ENCODE data around the gene BANP. TPM values are rescaled to one million over a fixed set of nuclear protein-coding genes. Genes with fewer than 3 reads are reported as not detected.
"Not testable (repeated sequence)": the region's sequence is repeated elsewhere in the genome, so short reads cannot be mapped to it uniquely, and the experiment has no call there.

Gene BANP
- total RNA-seq, 1 experiment from 2014 or later, result 24.9 TPM

DNA sequence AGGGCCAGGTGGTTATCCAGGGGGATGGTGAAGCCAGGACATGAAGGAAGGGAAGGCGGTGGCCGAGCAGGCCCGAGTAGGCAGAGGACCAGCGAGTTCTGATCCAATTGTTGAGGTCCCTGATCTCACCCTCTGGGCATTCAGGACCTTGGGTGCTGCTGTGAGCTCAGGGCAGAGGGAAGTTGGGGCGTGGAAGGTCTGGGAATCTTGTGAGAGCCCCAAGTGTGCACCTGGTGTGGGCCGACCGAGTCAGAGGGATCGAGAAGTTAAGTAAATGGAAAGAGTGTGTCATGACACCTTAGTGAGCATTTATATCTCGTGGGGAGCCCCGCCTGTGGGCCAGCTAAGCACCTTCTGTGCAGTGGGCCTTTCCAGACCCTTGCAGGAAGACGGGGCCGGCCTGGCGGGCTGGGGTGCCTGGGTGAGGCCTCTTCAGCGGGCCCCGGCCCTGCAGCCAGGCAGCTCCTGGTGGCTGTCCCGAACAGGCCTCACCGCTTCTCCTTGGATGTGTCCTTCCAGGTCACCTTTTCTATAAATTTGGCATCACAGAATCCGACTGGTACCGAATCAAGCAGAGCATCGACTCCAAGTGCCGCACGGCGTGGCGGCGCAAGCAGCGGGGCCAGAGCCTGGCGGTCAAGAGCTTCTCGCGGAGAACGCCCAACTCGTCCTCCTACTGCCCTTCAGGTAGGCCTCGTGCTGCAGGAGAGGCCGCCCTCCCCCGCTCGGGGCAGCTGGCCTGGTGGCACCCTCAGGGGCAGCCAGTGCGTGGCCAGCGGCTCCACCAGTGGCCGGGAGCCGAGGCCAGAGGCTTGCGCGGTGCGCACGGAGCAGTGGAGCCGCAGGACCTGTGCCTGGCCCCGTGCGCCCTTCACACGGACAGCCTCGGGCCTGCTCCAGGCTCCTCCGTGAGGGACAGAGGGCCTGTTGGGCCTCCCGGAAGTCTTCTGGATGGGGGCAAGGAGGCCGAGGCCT is 76.0 kb downstream of the BANP start:
- DNase-seq (ENCODE audit: low read depth), result no peak

DNA sequence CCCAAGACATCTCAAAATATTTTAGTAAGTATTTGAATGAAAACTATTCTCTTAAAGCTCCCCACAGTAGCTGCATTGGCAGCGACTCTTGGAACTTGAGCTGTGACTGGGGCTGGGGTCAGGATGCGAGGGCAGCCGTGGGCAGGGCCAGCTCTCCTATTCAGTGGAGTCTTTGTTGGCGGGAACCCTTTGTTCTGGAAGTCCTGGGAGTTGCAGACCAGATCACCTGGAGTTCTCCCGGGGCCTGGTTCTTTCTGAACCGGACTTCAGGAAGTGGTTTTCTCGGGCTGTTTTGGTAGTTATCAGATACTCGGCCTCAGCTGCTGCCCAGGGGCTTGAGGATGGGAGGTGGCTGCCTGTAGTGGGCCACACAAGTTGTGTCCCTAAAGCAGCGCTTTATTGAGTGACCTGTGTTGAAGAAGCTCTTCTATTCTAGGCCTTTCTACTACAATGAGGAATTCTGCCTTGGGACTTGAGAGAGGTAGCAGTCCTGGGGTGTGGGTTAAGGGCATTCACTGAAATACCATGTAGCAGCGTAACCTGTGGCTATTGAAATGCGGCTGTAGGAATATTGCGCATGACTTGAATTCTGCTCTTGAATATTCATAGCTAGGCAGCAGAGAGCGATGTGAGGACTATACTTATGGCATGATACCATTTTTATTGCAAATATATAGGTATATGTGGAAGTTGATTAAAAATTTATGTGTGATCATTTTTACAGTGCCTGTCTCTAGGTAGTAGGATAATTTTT is 77.1 kb downstream of the BANP start:
- not testable (repeated sequence) for DNase-seq (ENCODE audit: low read depth)

DNA sequence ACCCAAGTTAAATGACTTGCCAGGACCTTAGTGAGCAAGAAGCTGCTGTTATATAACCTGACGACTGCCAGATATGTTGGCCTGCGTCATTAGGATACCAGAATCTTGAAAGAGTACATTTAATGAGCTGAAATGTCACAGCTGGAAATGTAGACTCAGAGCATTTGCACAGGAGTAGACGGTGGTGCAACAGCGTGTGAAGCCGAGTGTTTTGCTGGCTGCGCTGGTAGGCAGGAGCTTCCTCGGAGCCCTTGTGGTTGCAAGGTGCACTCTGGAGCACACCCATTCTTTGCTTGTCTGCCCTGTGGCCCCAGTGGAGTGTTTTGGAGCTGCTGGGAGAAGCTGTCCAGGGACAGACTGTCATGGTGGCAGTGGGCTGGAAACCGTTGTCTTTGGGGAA is 79.3 kb downstream of the BANP start:
- no peak for DNase-seq (ENCODE audit: low read depth)

DNA sequence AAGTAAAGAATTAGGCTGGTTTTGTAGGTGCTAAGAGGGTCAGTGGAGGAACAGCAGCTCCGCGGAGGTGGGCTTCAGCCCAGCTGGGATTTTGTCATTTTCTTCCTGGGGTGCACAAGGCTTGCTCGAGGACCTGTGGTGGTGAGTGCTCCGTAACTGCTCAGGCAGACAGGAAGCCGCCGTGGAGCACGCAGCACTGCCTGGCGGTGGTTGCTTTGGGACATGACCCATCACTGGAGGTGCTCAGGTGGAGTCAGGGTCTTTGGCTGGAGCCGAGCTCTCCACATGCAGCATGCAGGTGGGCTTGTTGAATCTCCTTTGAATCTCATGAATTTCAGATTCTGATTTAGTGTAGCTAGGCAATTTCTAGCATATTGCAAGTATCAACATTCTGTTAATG is 79.7 kb downstream of the BANP start:
- DNase-seq (ENCODE audit: low read depth), result not testable (repeated sequence)

DNA sequence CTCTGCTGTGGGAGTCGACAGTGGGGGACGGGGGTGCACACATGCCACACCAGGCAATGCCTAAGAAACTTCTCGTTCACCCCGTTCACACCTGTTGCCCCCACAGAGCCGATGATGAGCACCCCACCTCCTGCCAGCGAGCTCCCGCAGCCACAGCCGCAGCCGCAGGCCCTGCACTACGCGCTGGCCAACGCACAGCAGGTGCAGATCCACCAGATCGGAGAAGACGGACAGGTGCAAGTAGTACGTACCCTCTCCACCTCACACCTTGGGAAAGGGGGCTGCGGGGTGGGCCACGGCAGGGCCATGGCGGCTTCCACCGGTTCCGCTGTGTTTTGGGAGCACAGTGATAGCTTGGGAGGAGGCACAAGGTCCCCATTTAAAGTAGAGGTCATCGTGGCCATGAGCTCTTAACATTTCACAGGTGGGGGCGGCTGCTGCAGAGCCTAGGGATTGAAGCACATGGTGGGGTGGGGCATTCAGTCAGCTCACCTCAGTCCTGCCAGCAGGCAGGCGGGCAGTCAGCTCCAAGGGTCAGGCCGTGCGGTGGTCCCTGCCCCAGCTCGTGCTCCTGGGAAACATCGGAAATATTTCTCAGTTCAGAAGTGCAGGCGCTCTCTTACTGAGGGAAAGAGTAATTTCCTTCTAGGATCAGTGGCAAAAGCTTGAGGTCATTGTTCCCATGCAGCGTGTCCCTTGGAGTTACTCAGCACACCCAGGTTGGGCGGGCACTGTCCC is 81.9 kb downstream of the BANP start:
- DNase-seq (ENCODE audit: low read depth), result not testable (repeated sequence)

DNA sequence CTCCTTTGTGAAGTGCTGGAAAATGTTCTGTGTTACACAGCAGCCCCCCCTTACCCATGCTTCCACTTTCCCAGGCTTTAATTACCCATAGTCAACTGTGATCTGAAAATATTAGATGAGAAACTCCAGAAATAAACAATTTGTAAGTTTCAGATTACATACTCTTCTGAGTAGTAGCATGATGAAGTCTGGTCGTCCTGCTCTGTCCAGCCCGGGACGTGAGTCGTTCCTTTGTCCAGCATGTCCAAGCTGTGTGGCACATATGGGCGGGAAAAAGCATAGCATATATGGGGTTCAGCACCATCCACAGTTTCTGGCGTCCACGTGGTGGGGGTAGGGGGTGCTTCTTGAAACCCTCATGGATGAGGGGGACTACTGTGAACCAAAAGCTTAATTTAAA is 83.5 kb downstream of the BANP start:
- DNase-seq (ENCODE audit: low read depth), result no peak

DNA sequence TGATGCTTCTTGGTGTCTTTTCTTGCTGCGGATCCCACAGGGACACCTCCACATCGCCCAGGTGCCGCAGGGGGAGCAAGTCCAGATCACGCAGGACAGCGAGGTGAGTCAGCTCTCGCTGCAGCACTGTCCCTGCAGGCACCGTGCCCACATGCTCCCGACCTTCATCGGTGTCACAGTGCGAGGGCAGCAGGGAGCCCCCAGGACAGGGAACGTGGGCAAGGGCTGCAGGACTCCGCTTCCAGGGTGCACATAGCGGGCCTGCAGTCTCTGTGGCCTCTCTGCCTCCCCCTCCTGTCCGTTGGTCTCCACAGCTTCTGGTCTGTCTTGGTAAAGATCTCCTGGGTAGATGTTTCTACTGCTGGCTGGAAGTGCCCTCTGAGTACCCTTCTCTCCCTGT is 84.1 kb downstream of the BANP start:
- DNase-seq (ENCODE audit: low read depth), result no peak

DNA sequence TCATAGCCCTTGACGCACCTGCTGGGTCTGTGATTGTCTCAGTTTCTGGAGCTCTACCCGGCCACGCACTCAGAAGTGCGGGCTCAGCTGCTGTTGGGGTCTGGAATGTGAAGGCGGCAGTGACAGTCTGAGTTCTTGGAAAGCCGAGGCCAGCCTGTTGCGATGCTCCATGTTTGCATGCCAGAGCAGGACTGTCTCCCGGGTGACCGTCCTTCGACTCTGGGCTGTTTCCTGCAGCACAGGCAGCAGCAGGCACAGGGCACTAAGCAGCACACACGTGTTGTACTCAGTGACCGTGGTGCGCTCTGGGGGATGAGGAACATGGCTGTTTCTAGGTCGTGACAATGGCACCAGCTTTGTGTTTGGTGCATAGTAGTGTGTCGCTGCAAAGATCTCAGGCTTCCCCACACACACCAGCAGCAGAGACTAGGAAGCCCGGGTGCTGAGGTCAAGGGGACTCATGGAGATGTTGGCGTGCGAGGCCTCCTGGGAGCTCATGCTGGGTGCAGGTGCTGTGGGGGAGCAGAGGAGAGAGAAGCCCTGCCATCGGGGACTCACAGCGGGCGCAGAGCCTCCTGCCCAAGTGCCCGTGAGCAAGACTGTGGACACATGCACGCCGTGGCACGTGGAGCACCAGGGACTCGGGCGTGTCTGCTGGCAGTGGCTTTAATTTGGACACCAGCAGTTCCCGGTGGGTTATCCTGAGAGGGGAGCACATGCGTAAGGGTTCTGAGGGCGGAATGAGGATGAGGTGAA is 84.8 kb downstream of the BANP start:
- DNase-seq (ENCODE audit: low read depth), result not testable (repeated sequence)

DNA sequence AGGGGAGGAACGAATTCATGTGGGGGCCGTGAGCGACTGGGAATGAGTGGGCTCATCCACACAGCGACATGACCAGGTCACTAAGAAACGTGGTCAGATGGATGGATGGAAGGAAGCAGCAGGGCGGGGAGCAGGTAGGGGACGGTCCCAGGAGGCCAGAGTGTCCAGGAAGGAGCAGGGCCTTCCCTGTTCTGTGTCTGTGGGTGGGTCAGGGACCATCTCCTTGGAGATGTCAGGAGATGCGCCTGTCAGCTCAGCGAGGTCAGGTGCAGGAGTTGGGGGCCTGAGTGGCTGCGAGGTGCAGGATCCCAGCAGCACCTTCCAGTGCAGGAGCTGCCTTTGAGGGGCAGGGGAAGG is 85.4 kb downstream of the BANP start:
- DNase-seq (ENCODE audit: low read depth), result not testable (repeated sequence)

DNA sequence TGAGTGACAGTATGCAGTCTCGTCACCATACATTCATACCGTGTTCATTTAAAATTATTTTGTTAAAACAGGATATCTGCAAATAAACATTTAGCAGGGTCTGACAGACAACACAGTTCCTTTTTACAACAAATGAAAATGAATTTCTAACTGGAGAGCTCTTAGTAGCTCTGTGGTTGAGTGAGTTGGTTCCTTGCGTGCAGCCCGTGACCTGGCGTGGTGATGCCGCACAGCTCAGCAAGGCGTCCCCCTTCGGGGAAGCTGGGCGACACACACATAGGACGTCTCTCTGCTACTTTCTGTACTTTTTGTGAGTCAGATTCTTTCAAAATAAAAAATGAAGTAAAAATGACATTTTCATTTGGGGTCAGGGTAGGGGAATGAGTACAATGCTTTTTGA is 86.1 kb downstream of the BANP start:
- DNase-seq (ENCODE audit: low read depth), result not testable (repeated sequence)

DNA sequence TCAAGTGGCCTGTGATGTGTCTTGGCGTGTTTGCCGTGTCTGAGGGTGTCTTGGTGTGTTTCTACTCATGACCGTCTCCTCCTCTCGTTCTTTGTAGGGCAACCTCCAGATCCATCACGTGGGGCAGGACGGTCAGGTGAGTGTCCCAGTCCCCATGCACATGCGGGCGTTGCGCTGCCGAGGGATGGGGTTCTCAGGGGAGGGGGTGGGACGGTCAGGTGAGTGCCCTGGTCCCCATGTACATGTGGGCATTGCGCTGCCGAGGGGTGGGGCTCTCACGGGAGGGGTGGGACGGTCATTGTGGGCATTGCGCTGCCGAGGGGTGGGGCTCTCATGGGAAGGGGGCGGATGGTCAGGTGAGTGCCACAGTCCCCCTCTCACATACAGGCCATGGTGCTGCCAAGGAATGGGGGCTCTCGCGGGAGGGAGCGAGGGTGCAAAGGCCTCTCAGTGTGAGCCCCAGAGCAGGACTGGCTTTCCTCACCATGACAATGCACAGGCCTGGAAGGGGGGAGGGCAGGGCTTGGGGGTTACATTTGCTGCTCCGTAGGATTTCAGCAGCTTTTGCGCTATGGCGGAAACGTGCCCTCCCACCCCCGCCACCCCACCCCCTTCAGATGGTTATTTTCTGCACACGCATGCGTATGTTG is 86.8 kb downstream of the BANP start:
- DNase-seq (ENCODE audit: low read depth), result not testable (repeated sequence)

DNA sequence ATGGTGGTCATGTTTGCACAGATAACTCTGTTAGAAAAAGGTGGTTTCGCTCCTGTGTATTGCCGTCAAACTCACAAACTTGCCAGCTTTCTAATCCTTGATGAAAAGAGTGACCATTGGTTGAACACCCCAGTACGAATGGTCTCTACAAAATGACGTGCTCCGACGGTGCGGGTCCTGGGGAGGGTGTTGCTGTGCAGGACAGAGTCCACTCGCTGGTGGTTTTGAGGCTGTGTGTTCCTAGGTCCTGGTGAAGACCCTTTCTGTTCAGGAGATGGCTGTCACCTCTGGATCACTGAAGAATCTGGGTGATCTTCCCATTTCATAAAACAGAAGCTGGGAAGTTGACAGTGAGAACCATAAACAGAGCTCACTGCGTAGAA is 87.3 kb downstream of the BANP start:
- not testable (repeated sequence) for DNase-seq (ENCODE audit: low read depth)

DNA sequence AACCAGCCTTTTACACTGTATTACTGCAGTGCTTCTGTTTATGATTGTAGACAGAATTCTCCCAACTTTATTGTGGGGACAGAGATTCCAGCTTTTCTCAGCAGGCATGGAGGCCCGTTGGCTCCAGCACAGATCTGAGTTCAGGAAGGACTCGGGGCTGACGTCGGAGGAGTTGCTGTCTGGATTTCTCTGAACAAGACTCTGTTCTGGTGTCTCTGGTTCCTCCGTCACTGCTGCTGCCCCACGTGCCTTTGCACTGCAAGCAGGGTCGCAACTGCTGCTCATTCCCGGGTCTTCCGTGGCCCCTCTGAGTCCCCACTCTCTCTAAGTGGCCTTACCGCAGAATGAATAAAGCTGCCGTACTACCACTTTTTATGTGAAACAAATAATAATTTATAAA is 88.4 kb downstream of the BANP start:
- DNase-seq (ENCODE audit: low read depth), result no peak

DNA sequence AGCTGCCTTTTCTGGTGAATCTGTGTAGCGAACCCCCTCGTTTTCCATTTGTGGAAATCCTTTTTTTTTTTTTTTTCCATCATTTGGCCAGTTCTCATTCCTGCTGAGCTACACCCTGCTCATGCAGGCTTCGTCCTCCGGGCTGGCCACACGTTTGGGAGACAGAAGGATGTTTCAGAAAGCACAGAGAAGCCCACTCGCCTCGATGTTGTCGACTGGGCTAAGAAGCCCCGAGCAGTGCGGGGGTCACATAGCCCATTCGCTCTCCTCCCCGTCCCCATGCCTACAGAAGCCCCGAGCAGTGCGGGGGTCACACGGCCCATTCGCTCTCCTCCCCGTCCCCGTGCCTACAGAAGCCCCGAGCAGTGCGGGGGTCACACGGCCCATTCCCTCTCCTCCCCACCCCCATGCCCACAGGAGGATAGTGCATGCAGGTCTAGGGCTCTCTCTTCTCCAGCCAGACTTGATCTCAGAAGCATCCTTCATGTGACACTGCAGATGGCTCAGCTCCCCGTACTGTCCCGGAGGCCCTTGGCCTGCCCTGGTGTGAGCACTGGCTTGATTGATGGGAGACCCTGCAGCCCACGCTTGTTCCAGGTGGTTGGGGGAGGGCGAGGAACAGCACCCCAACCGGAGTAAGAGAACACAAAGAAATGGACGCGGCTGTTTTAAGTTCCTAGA is 89.1 kb downstream of the BANP start:
- DNase-seq (ENCODE audit: low read depth), result not testable (repeated sequence)

DNA sequence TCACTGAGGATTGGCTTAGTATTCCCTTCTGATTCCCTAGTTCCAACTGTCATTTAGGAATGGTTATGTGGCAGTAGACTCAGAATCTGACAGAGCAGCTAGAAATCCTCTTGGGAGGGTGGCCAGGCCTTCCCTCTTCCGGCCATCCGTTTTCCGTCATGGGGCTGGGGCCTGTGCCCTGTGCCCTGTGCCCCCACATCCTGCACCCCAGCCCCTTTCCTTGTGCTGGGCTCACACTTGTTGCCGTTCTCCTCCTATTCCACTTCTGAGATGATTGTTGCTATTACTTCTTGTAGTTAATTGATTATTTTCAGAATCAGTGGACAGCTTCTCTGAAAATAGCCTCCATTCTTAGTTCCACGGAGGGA is 89.6 kb downstream of the BANP start:
- not testable (repeated sequence) for DNase-seq (ENCODE audit: low read depth)

DNA sequence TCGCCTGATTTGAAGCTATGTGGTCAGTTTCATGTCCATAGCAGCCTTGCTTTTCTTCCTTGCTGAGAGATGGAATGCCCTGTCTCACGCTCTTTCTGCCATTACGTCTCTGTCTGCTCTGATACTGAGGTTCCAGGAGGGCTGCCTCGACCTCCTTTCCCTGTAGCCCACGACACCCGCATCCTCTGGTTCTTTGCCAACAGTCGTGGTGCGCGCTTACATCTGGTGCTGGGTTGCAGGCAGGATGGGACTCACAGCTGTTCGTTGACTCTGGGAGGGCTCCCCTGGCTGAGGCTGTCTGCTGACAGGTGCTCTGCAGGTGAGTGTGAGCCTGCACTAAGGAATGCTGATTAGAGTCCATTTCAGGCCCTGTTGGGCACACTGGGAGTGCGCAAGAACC is 90.3 kb downstream of the BANP start:
- DNase-seq (ENCODE audit: low read depth), result not testable (repeated sequence)

DNA sequence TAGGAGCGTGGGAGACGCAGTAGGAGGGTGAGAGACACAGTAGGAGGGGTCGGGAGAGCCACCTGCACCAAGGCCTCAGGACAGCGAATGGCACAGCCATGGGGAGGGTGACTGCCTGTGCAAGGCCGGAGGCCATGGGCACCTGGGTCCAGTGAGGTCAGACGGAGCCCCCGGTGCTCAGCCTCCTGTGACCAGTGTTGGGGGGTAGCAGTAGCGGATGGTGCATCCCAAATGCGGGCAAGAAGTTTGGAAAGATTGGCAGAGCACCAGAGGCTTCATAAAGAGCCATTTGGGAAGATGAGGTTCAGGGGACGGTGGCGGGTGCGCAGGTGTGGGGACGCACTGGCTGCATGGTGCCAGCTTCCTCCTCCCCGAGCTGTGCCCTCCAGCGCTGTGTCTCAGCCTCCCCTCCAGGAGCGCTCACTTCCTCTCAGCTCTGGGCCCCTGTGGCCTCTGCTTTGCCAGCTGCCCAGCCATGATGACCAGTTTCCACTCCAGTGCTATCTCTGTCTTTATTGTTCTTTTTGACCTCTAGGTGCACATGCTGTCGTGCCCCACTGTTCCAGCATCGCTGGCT is 90.8 kb downstream of the BANP start:
- not testable (repeated sequence) for DNase-seq (ENCODE audit: low read depth)

DNA sequence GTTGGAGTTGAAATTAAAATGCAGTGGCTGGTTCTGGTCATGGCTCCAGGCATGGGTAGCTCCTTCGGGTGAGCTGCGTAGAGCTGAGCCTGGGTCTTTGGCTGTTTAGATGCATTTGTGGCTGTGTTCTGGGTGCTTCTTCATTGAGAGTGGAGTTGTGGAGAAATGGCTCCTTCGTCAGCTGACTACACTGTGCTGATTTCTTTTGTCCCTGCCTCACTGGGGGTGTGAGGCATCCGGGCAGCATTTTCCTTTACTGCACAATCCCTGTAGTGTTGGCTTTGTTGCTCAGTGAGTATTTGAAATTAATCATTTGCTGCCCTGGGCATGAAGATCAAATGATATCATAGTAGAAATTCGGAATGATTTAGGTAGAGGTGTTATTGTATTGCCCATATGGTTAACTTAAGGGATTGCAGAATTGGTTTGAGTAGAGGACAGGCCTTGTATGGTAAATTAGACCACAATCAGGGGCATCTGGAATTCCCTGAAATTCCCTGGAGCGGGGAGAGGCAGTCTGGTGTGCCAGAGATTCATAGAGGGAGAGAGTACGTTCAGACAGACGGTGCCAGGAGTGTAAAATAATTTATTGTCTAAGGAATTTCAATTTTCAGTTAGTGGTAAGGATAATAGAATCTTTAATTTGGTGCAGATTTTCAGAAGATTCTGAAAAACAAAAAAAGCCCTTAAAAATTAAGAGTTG is 92.1 kb downstream of the BANP start:
- not testable (repeated sequence) for DNase-seq (ENCODE audit: low read depth)

DNA sequence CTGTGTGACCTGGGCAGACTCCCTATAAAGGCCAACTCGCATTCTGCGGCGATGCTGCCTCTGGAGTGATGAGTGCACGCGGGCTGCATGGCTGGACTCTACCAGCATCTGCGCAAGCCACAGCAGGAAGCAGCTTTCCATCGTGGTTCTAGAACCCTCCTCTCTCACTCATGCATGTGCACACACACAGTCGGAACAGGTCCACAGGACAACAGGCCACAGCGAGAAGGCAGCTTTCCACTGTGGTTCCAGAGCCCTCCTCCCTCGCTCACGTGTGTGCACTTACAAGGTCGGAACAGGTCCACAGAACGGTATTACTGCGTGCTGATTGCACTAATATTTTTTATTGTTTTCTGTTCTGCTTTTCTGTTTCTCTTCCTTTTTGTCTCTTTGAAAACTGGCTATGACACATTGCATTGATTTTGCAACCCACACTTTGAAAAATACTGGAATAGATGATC is 92.9 kb downstream of the BANP start:
- DNase-seq (ENCODE audit: low read depth), result not testable (repeated sequence)
